ENCODE data around the gene PROC. TPM values are rescaled to one million over a fixed set of nuclear protein-coding genes. Genes with fewer than 3 reads are reported as not detected.

The PROC gene
- total and polyA plus RNA-seq, 9 of the 15 experiments (the other 6 are each of a cell fraction or from before 2014, with no cell fraction given), result not detected

DNA sequence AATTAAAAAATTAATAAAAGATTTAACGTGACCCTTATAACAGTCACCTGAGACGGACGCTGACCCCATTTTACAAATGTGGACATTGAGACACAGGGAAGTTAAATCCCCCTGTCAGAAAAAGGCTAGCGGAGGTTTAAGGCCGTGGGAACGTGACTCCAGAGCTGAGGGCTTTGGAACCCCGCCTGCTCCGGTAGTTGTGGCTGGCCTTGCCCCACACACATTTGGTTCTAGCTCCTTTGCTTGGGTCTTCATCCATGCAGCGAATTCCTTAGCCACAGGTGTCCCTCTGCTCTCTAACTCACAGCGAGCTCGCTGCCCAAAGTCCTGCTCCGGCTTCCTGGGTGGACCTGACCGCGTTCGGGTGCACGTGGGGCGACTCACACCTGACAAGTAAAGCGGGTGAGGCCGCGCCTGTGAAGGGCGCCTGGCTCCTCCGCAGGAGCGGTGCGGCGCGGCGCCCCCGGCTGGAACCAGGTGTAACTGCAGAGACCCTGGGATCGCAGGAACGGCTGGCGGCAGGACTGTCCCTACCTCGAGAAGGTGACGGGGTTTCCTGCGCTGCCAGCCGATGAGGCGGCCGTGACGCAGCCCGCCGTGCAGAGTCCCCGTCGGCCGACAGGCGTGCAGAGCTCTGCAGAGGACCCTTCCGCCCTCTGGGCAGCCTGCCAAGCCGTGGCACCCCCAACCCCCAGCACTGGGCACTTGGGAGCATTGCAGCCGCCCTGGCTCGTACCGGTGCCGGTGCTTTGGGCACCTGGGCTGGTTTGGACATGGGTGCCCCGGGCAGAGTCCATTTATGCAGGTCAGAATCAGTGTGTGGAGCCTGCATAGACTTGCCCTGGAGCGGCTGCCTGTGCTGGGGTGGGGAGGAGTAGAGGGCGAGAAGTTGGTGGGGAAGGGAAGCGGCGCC is 2.4 kb upstream of the PROC start (continued):
- TF ChIP-seq, protein P1, sequence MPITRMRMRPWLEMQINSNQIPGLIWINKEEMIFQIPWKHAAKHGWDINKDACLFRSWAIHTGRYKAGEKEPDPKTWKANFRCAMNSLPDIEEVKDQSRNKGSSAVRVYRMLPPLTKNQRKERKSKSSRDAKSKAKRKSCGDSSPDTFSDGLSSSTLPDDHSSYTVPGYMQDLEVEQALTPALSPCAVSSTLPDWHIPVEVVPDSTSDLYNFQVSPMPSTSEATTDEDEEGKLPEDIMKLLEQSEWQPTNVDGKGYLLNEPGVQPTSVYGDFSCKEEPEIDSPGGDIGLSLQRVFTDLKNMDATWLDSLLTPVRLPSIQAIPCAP (CRISPR knock-in tag; IDR thresholded peaks at IDR 0.05; ENCODE audit: borderline replicate concordance), result no peak
- TF ChIP-seq, protein P2, sequence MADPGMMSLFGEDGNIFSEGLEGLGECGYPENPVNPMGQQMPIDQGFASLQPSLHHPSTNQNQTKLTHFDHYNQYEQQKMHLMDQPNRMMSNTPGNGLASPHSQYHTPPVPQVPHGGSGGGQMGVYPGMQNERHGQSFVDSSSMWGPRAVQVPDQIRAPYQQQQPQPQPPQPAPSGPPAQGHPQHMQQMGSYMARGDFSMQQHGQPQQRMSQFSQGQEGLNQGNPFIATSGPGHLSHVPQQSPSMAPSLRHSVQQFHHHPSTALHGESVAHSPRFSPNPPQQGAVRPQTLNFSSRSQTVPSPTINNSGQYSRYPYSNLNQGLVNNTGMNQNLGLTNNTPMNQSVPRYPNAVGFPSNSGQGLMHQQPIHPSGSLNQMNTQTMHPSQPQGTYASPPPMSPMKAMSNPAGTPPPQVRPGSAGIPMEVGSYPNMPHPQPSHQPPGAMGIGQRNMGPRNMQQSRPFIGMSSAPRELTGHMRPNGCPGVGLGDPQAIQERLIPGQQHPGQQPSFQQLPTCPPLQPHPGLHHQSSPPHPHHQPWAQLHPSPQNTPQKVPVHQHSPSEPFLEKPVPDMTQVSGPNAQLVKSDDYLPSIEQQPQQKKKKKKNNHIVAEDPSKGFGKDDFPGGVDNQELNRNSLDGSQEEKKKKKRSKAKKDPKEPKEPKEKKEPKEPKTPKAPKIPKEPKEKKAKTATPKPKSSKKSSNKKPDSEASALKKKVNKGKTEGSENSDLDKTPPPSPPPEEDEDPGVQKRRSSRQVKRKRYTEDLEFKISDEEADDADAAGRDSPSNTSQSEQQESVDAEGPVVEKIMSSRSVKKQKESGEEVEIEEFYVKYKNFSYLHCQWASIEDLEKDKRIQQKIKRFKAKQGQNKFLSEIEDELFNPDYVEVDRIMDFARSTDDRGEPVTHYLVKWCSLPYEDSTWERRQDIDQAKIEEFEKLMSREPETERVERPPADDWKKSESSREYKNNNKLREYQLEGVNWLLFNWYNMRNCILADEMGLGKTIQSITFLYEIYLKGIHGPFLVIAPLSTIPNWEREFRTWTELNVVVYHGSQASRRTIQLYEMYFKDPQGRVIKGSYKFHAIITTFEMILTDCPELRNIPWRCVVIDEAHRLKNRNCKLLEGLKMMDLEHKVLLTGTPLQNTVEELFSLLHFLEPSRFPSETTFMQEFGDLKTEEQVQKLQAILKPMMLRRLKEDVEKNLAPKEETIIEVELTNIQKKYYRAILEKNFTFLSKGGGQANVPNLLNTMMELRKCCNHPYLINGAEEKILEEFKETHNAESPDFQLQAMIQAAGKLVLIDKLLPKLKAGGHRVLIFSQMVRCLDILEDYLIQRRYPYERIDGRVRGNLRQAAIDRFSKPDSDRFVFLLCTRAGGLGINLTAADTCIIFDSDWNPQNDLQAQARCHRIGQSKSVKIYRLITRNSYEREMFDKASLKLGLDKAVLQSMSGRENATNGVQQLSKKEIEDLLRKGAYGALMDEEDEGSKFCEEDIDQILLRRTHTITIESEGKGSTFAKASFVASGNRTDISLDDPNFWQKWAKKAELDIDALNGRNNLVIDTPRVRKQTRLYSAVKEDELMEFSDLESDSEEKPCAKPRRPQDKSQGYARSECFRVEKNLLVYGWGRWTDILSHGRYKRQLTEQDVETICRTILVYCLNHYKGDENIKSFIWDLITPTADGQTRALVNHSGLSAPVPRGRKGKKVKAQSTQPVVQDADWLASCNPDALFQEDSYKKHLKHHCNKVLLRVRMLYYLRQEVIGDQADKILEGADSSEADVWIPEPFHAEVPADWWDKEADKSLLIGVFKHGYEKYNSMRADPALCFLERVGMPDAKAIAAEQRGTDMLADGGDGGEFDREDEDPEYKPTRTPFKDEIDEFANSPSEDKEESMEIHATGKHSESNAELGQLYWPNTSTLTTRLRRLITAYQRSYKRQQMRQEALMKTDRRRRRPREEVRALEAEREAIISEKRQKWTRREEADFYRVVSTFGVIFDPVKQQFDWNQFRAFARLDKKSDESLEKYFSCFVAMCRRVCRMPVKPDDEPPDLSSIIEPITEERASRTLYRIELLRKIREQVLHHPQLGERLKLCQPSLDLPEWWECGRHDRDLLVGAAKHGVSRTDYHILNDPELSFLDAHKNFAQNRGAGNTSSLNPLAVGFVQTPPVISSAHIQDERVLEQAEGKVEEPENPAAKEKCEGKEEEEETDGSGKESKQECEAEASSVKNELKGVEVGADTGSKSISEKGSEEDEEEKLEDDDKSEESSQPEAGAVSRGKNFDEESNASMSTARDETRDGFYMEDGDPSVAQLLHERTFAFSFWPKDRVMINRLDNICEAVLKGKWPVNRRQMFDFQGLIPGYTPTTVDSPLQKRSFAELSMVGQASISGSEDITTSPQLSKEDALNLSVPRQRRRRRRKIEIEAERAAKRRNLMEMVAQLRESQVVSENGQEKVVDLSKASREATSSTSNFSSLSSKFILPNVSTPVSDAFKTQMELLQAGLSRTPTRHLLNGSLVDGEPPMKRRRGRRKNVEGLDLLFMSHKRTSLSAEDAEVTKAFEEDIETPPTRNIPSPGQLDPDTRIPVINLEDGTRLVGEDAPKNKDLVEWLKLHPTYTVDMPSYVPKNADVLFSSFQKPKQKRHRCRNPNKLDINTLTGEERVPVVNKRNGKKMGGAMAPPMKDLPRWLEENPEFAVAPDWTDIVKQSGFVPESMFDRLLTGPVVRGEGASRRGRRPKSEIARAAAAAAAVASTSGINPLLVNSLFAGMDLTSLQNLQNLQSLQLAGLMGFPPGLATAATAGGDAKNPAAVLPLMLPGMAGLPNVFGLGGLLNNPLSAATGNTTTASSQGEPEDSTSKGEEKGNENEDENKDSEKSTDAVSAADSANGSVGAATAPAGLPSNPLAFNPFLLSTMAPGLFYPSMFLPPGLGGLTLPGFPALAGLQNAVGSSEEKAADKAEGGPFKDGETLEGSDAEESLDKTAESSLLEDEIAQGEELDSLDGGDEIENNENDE (IDR thresholded peaks at IDR 0.05; ENCODE audit: low read depth, low read length), result no peak
- TF ChIP-seq COPS2 (conservative IDR thresholded peaks at IDR 0.05) (no peak), ATF1 (CRISPR knock-in tag; IDR thresholded peaks at IDR 0.05) (no peak), ATF1 (tag; IDR thresholded peaks at IDR 0.05) (0 out of 2 replicates have a peak, but pooled peaks have one; percentile 34), STAG1 (CRISPR knock-in tag; IDR thresholded peaks at IDR 0.05; ENCODE audit: borderline replicate concordance) (0 out of 2 replicates have a peak, but pooled peaks have one; percentile 16), ZNF24 (IDR thresholded peaks at IDR 0.05) (peak; percentile 43; the same call in 1 of the 2 replicates), HLTF (IDR thresholded peaks at IDR 0.05) (no peak), RBM34 (IDR thresholded peaks at IDR 0.05; ENCODE audit: borderline replicate concordance, insufficient read depth, low read length) (no peak), FOSL1 (tag; conservative IDR thresholded peaks at IDR 0.05) (no peak), JUNB (CRISPR knock-in tag; conservative IDR thresholded peaks at IDR 0.05) (no peak), E2F3 (CRISPR knock-in tag; IDR thresholded peaks at IDR 0.05) (no peak; the same call in 1 of the 2 replicates)
- TF ChIP-seq, protein P3, sequence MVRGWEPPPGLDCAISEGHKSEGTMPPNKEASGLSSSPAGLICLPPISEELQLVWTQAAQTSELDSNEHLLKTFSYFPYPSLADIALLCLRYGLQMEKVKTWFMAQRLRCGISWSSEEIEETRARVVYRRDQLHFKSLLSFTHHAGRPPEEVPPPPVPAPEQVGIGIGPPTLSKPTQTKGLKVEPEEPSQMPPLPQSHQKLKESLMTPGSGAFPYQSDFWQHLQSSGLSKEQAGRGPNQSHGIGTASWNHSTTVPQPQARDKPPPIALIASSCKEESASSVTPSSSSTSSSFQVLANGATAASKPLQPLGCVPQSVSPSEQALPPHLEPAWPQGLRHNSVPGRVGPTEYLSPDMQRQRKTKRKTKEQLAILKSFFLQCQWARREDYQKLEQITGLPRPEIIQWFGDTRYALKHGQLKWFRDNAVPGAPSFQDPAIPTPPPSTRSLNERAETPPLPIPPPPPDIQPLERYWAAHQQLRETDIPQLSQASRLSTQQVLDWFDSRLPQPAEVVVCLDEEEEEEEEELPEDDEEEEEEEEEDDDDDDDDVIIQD (CRISPR knock-in tag; IDR thresholded peaks at IDR 0.05), result 0 out of 2 replicates have a peak, but pooled peaks have one; percentile 20
